H1 (cell line): ENCODE measurements around the gene PIGC. TPM values are rescaled to one million over a fixed set of nuclear protein-coding genes. Genes with fewer than 3 reads are reported as not detected.

Experiments
- ATF2 ChIP-seq: IDR thresholded peaks from 2 replicates; pipeline ENCODE4 v1.6.1; 2012; ENCODE audit warnings: low read length, inconsistent platforms
- RAD21 ChIP-seq, 2 experiments: IDR thresholded peaks in 1 of 2; conservative IDR thresholded peaks in 1 of 2; 2 replicates each; pipeline ENCODE4 v1.6.1; 2011; ENCODE audit warnings: low read depth in 2 of 2, low read length in 2 of 2, improper control_type of control experiment in 1 of 2, inconsistent platforms in 1 of 2, mild to moderate bottlenecking in 1 of 2, moderate library complexity in 1 of 2
- polyA plus RNA-seq, 7 experiments: library from polyadenylated mRNA; depleted of rRNA in 3 of 7; stranded (reverse) in 5 of 7; unstranded in 2 of 7; fragments of >200 nt in 5 of 7; fragments of 200-250 nt in 2 of 7; gene quantifications; 1 replicate in 5 of 7; 2 replicates in 1 of 7; 4 replicates in 1 of 7; pipeline versions ENCODE4 v1.2.1 to v1.2.3, GENCODE V29; 2011 to 2013; ENCODE audit warnings: missing spikeins in 2 of 7, mixed read lengths in 2 of 7
- total RNA-seq: library from RNA; stranded (reverse); fragmentation: NEBNext Ultra II Directional; extraction: Animal tissue kit (Norgen Biotek cat#: 25700); gene quantifications from 2 replicates; pipeline ENCODE4 v1.2.1, GENCODE V29; 2021

PIGC gene
- total and polyA plus RNA-seq, 2 of the 8 experiments (the other 6 are each of a cell fraction or from before 2014, with no cell fraction given), result 21.0 to 39.3 TPM

DNA sequence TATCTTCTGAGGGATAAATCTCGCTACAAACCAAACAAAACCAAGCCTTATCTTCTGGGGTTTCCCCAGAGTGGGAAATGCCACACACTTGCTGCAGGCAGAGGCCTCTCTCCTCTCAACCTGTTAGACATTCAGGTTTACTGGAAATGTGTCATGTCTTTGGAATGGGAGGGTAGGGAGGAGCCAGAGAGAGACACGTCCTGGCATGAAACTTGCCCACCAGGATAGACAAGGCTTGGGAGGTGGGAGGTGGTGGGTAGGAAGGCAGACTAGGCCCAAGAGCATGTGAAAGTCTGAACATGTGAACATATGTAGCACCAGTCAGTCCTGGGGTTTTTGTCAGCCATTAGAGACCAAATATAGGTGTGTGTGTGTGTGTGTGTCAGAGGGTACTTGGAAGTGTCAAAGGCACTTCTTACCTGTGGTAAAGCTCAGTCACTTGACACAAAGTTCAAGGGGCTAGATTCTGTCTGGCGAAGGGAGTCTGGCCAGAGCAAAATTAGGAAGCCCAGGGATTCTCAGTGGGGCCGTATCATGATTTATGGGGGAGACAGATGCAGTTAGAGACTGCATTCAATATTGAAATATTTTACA lies 32.4 kb upstream of the PIGC start (continued):
- TF ChIP-seq RAD21 (IDR thresholded peaks at IDR 0.05 in 1 of 2, conservative IDR thresholded peaks at IDR 0.05 in 1 of 2; ENCODE audit: low read depth in 2 of 2, low read length in 2 of 2) (no peak), ATF2 (no peak)
